ENCODE measurements around the gene SLC49A4. TPM values are rescaled to one million over a fixed set of nuclear protein-coding genes. Genes with fewer than 3 reads are reported as not detected.

Gene SLC49A4
- total RNA-seq, 1 experiment from 2014 or later: 29.6 TPM

DNA sequence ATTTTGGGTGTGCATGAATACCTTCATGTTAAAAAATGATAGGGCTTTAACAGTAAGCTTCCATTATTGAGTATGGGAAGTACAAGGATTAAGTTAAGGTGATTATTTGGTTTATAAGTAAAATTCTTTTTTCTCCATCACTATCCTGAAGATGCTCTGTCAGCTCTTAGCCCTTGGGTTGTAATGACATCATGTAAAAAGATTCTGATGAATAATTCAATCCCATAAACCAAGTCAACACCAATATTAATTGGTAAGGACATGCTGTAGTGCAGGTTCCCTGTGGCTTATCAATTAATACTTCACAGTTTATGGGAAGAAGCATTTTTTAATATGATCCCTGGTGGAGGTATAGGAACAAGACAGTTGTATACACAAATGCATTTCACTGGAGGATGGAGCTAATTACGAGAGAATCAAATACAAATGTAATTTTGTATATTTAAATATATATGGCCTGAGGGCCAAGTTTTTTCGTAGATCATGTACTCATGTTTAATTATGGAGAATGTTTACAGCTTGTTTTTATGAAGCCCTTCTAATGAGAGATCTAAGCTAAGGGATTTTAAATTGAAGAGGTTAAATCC, 87.6 kb downstream of the SLC49A4 start:
- H3K4me1 ChIP-seq (ENCODE audit: insufficient read depth, low read length): no peaks in the 10 kb centered on the region
- no peaks in the 10 kb centered on the region for H3K27me3 ChIP-seq (ENCODE audit: low read length)
- H3K36me3 ChIP-seq (ENCODE audit: low read depth, low read length): no peaks in the 10 kb centered on the region
- no peaks in the 10 kb centered on the region for H4K20me1 ChIP-seq (ENCODE audit: low read length)
- no TSS peak for BruUV-seq (replicated peaks)
- ChIA-PET POLR2A (ENCODE audit: unreplicated experiment) (no interaction called here), CTCF (no interaction called here)
- no peak overlapping the region for H2AFZ ChIP-seq (ENCODE audit: low read length)
- no peak overlapping the region for H3K27ac ChIP-seq (ENCODE audit: low read length)
- TF ChIP-seq, protein P1, sequence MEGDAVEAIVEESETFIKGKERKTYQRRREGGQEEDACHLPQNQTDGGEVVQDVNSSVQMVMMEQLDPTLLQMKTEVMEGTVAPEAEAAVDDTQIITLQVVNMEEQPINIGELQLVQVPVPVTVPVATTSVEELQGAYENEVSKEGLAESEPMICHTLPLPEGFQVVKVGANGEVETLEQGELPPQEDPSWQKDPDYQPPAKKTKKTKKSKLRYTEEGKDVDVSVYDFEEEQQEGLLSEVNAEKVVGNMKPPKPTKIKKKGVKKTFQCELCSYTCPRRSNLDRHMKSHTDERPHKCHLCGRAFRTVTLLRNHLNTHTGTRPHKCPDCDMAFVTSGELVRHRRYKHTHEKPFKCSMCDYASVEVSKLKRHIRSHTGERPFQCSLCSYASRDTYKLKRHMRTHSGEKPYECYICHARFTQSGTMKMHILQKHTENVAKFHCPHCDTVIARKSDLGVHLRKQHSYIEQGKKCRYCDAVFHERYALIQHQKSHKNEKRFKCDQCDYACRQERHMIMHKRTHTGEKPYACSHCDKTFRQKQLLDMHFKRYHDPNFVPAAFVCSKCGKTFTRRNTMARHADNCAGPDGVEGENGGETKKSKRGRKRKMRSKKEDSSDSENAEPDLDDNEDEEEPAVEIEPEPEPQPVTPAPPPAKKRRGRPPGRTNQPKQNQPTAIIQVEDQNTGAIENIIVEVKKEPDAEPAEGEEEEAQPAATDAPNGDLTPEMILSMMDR (conservative IDR thresholded peaks at IDR 0.05; ENCODE audit: low read depth, low read length): no peak
- no peak for TF ChIP-seq EZH2 (IDR thresholded peaks at IDR 0.05; ENCODE audit: low read length, unreplicated experiment)
- TF ChIP-seq EZH2phosphoT487 (IDR thresholded peaks at IDR 0.05; ENCODE audit: borderline replicate concordance, low read length): no peak
- H3F3A ChIP-seq (ENCODE audit: low read length, unreplicated experiment): no peaks in the 10 kb centered on the region
- no peaks in the 10 kb centered on the region for H3K79me2 ChIP-seq (ENCODE audit: low read length)
- no peaks in the 10 kb centered on the region for H3K9me2 ChIP-seq (replicated peaks; ENCODE audit: low read length)
- H3K4me2 ChIP-seq (ENCODE audit: low read length): no peak overlapping the region
- H3K9me3 ChIP-seq (ENCODE audit: low read length): no peaks in the 10 kb centered on the region
- no peak for DNase-seq
- ATAC-seq: no peak
- H3K4me3 ChIP-seq (ENCODE audit: low read length): no peak overlapping the region
- intact Hi-C loops (cut with micrococcal nuclease): no loop called here
- no peak overlapping the region for H3K9ac ChIP-seq (ENCODE audit: low read length)

DNA sequence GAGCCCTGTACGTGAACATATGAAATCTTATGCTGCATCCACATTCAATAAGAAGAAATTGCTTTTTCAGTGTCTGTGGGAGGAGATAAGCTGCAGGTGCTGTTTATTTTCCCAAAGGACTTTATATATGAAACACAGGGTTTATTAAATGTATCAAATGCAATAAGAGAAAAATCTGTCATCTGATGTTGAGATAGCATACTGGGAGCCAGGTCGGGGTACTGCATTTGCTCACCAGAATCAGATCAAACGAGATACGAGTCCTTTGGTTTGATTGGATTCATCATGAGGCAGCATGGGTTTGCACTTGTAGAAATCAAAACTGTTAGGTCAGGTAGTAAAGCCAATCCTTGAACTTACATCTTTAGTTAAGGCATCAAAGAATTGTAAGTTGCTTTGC, 91.4 kb downstream of the SLC49A4 start:
- Histone ChIP-seq H3K4me3 (ENCODE audit: low read length) (no peak overlapping the region), H3K27ac (ENCODE audit: low read length) (no peak overlapping the region), H3K79me2 (ENCODE audit: low read length) (no peaks in the 10 kb centered on the region), H3K9ac (ENCODE audit: low read length) (no peak overlapping the region), H3K4me2 (ENCODE audit: low read length) (no peak overlapping the region), H3F3A (ENCODE audit: low read length, unreplicated experiment) (no peaks in the 10 kb centered on the region), H4K20me1 (ENCODE audit: low read length) (no peaks in the 10 kb centered on the region), H3K4me1 (ENCODE audit: insufficient read depth, low read length) (no peaks in the 10 kb centered on the region; the same call in 1 of the 2 replicates), H3K36me3 (ENCODE audit: low read depth, low read length) (no peaks in the 10 kb centered on the region), H3K9me2 (replicated peaks; ENCODE audit: low read length) (no peaks in the 10 kb centered on the region), H3K9me3 (ENCODE audit: low read length) (no peaks in the 10 kb centered on the region), H2AFZ (ENCODE audit: low read length) (no peak overlapping the region), H3K27me3 (ENCODE audit: low read length) (no peaks in the 10 kb centered on the region)
- BruUV-seq (replicated peaks): no TSS peak
- no peak for DNase-seq
- ChIA-PET CTCF (no interaction called here), POLR2A (ENCODE audit: unreplicated experiment) (no interaction called here)
- no peak for ATAC-seq
- no peak for TF ChIP-seq EZH2phosphoT487 (IDR thresholded peaks at IDR 0.05; ENCODE audit: borderline replicate concordance, low read length)
- TF ChIP-seq EZH2 (IDR thresholded peaks at IDR 0.05; ENCODE audit: low read length, unreplicated experiment): no peak
- TF ChIP-seq, protein P1 (conservative IDR thresholded peaks at IDR 0.05; ENCODE audit: low read depth, low read length): no peak
- intact Hi-C loops (cut with micrococcal nuclease): no loop called here

DNA sequence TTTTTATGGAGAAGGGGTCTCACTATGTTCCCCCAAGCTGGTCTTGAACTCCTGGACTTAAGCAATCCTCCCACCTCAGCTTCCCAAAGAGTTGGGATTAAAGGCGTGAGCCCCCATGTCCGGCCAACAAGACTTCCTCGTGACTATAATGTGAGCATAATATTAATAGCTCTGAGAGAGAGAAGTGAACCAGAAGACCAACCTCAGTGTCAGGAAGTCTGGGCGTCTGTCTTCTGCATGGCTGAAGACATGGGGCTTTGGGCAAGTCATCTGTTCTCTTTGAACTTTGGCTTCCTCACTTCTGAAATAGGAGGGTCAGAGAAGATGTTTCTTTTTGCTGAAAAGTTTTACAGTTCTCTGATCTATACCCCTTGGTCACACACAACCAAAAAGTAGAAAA, 92.1 kb downstream of the SLC49A4 start:
- BruUV-seq (replicated peaks): no TSS peak
- ChIA-PET POLR2A (ENCODE audit: unreplicated experiment) (no interaction called here), CTCF (no interaction called here)
- Histone ChIP-seq H3K36me3 (ENCODE audit: low read depth, low read length) (no peaks in the 10 kb centered on the region), H2AFZ (ENCODE audit: low read length) (no peak overlapping the region), H3K27me3 (ENCODE audit: low read length) (no peaks in the 10 kb centered on the region), H3K9ac (ENCODE audit: low read length) (no peak overlapping the region), H3F3A (ENCODE audit: low read length, unreplicated experiment) (no peaks in the 10 kb centered on the region), H3K4me2 (ENCODE audit: low read length) (no peak overlapping the region), H3K4me3 (ENCODE audit: low read length) (no peak overlapping the region), H3K27ac (ENCODE audit: low read length) (no peak overlapping the region), H4K20me1 (ENCODE audit: low read length) (no peaks in the 10 kb centered on the region), H3K79me2 (ENCODE audit: low read length) (no peaks in the 10 kb centered on the region), H3K4me1 (ENCODE audit: insufficient read depth, low read length) (no peaks in the 10 kb centered on the region; the same call in 1 of the 2 replicates), H3K9me2 (replicated peaks; ENCODE audit: low read length) (no peaks in the 10 kb centered on the region), H3K9me3 (ENCODE audit: low read length) (no peaks in the 10 kb centered on the region)
- TF ChIP-seq, protein P1 (conservative IDR thresholded peaks at IDR 0.05; ENCODE audit: low read depth, low read length): no peak
- TF ChIP-seq EZH2phosphoT487 (IDR thresholded peaks at IDR 0.05; ENCODE audit: borderline replicate concordance, low read length) (no peak), EZH2 (IDR thresholded peaks at IDR 0.05; ENCODE audit: low read length, unreplicated experiment) (no peak)
- intact Hi-C loops (cut with micrococcal nuclease): no loop called here
- ATAC-seq (no peak), DNase-seq (no peak)
